ENCODE results near the gene SYTL3. TPM values are rescaled to one million over a fixed set of nuclear protein-coding genes. Genes with fewer than 3 reads are reported as not detected.

SYTL3 gene
- polyA plus RNA-seq, 1 of the 3 experiments (the other 2 are of a cell fraction) = 2.3 TPM

DNA sequence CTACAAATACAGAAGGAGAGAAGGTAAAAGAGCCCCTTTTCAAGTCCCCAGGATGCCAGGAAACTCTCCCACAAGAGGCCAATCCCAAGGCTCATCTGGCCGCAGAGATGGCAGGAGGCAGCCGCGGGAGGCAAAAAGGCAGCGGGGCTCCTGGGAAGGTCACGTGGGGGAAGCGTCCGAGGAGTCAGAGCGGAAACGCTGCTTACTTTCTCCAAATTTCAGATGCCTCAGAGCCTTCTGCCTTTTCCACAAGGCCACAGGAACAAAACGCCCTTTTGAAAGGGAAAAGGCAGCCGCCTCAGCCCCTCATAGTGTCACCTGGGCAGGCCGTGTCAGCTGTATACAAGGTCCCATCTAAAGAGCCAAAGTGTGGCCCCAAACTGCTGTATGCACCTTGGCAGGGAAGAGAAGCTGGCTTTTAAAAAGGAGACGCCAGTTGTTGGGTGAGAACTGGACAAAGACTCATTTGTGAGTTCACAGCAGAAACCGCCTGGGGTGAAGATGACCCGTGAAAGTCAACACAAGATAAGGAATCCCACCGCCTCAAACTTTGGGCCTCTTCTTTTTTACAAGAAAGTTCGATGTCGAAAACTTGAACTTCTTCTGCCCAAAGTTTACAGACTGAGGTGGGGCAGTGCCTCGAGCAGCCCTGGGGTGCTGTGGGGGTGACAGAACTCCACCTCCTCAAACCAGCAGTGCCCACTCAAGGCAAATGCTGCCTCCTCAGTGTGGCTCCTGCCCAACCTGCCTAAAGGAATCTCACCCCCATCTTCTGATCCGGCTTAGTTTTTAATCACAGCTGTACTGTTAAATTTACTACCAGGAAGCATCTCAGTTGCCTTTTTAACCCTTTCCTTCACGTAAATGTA lies 124.0 kb downstream of the SYTL3 start:
- H3F3A ChIP-seq (replicated peaks; ENCODE audit: insufficient read depth) = no peaks in the 10 kb centered on the region
- TF ChIP-seq JUND (IDR thresholded peaks at IDR 0.05) = no peak
- TF ChIP-seq, protein P1, sequence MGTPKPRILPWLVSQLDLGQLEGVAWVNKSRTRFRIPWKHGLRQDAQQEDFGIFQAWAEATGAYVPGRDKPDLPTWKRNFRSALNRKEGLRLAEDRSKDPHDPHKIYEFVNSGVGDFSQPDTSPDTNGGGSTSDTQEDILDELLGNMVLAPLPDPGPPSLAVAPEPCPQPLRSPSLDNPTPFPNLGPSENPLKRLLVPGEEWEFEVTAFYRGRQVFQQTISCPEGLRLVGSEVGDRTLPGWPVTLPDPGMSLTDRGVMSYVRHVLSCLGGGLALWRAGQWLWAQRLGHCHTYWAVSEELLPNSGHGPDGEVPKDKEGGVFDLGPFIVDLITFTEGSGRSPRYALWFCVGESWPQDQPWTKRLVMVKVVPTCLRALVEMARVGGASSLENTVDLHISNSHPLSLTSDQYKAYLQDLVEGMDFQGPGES (IDR thresholded peaks at IDR 0.05; ENCODE audit: low read depth, low read length) = no peak
- TF ChIP-seq, protein P2, sequence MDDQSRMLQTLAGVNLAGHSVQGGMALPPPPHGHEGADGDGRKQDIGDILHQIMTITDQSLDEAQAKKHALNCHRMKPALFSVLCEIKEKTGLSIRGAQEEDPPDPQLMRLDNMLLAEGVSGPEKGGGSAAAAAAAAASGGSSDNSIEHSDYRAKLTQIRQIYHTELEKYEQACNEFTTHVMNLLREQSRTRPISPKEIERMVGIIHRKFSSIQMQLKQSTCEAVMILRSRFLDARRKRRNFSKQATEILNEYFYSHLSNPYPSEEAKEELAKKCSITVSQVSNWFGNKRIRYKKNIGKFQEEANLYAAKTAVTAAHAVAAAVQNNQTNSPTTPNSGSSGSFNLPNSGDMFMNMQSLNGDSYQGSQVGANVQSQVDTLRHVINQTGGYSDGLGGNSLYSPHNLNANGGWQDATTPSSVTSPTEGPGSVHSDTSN (IDR thresholded peaks at IDR 0.05) = no peak
- no peak for TF ChIP-seq GATA2 (CRISPR knock-in tag; IDR thresholded peaks at IDR 0.05)
- no peak for TF ChIP-seq TEAD4 (IDR thresholded peaks at IDR 0.05; ENCODE audit: borderline replicate concordance, insufficient read depth)
- TF ChIP-seq, protein P3, sequence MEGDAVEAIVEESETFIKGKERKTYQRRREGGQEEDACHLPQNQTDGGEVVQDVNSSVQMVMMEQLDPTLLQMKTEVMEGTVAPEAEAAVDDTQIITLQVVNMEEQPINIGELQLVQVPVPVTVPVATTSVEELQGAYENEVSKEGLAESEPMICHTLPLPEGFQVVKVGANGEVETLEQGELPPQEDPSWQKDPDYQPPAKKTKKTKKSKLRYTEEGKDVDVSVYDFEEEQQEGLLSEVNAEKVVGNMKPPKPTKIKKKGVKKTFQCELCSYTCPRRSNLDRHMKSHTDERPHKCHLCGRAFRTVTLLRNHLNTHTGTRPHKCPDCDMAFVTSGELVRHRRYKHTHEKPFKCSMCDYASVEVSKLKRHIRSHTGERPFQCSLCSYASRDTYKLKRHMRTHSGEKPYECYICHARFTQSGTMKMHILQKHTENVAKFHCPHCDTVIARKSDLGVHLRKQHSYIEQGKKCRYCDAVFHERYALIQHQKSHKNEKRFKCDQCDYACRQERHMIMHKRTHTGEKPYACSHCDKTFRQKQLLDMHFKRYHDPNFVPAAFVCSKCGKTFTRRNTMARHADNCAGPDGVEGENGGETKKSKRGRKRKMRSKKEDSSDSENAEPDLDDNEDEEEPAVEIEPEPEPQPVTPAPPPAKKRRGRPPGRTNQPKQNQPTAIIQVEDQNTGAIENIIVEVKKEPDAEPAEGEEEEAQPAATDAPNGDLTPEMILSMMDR (IDR thresholded peaks at IDR 0.05) = no peak
- no peak for TF ChIP-seq RXRA (IDR thresholded peaks at IDR 0.05; ENCODE audit: borderline replicate concordance, low read depth)
- TF ChIP-seq TAF1 (IDR thresholded peaks at IDR 0.05; ENCODE audit: borderline replicate concordance, low read depth, low read length) = no peak
- TF ChIP-seq MEF2A (IDR thresholded peaks at IDR 0.05; ENCODE audit: borderline replicate concordance, low read depth) = no peak
- peaks cover 26 to 72% of the 10 kb centered on the region in 2 experiments for H3K36me3 ChIP-seq (replicated peaks in 1 of 2; ENCODE audit: control insufficient read depth in 1 of 2, insufficient read depth in 2 of 2, low read length in 1 of 2)
- WGBS (ENCODE audit: low lambda C conversion rate) = 91% methylated on average over 21 of the region's 21 CpGs
- no peaks in the 10 kb centered on the region for H3K9me2 ChIP-seq
- H3K9ac ChIP-seq = no peak overlapping the region
- H3K4me1 ChIP-seq (ENCODE audit: control insufficient read depth in 1 of 2, insufficient read depth in 2 of 2, low read depth in 1 of 2, low read length in 1 of 2) = no peaks in the 10 kb centered on the region
- DNase-seq = no peak
- H3K4me3 ChIP-seq (ENCODE audit: low read depth in 2 of 2, low read length in 1 of 2) = no peak overlapping the region
- ChIA-PET POLR2A (interaction anchor here (0.6 to 0.9 kb wide), 2 partner anchors 11 to 46 kb away, joined by 3 to 4 read pairs; partner anchors contain the start of gene EZR), CTCF (interaction anchor here (1.1 to 1.6 kb wide), 2 partner anchors 8 to 9 kb away, joined by 3 read pairs; no protein-coding TSS in a partner anchor)
- H3K27me3 ChIP-seq (ENCODE audit: insufficient read depth) = no peaks in the 10 kb centered on the region
- H3K79me2 ChIP-seq (ENCODE audit: insufficient read depth) = peaks cover 3% of the 10 kb centered on the region; the same call in 1 of the 2 replicates
- no peaks in the 10 kb centered on the region for H3K9me3 ChIP-seq
- no peak overlapping the region for H3K27ac ChIP-seq (ENCODE audit: low read depth in 2 of 2, low read length in 1 of 2)
- H3K4me2 ChIP-seq = no peak overlapping the region
- H4K20me1 ChIP-seq (ENCODE audit: insufficient read depth) = no peaks in the 10 kb centered on the region
- no peak overlapping the region for H2AFZ ChIP-seq (ENCODE audit: low read depth)
